ENCODE data around the gene COA1.

Gene COA1

GRCh38 chr7:43771128-43771527, 41.8 kb upstream of the COA1 start:
- no peak for TF ChIP-seq EZH2phosphoT487 (IDR thresholded peaks at IDR 0.05; ENCODE audit: low read depth)
- TF ChIP-seq CTCF (IDR thresholded peaks at IDR 0.05; ENCODE audit: low read depth, low read length) = no peak
- Histone ChIP-seq H3K36me3 (replicated peaks; ENCODE audit: low read depth, low read length) (no peaks in the 10 kb centered on the region), H3K27me3 (ENCODE audit: low read depth, low read length) (no peaks in the 10 kb centered on the region), H3K27ac (ENCODE audit: low read length) (no peak overlapping the region), H3K4me3 (ENCODE audit: low read length) (no peak overlapping the region), H3K79me2 (ENCODE audit: low read length) (no peaks in the 10 kb centered on the region), H4K20me1 (ENCODE audit: insufficient read depth, low read length) (no peaks in the 10 kb centered on the region), H3K9me3 (ENCODE audit: insufficient read depth, low read length) (no peaks in the 10 kb centered on the region), H3K9ac (ENCODE audit: low read length) (no peak overlapping the region), H2AFZ (ENCODE audit: low read depth, low read length) (no peak overlapping the region), H3K4me2 (ENCODE audit: low read length) (no peak overlapping the region), H3K4me1 (ENCODE audit: low read length) (no peaks in the 10 kb centered on the region)

GRCh38 chr7:43769791-43770465, 40.6 kb upstream of the COA1 start:
- TF ChIP-seq CTCF (IDR thresholded peaks at IDR 0.05; ENCODE audit: low read depth, low read length) = no peak
- TF ChIP-seq EZH2phosphoT487 (IDR thresholded peaks at IDR 0.05; ENCODE audit: low read depth) = no peak
- Histone ChIP-seq H3K27ac (ENCODE audit: low read length) (no peak overlapping the region), H3K4me1 (ENCODE audit: low read length) (peaks cover under 1% of the 10 kb centered on the region; the same call in 1 of the 2 replicates), H2AFZ (ENCODE audit: low read depth, low read length) (no peak overlapping the region), H4K20me1 (ENCODE audit: insufficient read depth, low read length) (no peaks in the 10 kb centered on the region), H3K27me3 (ENCODE audit: low read depth, low read length) (no peaks in the 10 kb centered on the region), H3K79me2 (ENCODE audit: low read length) (no peaks in the 10 kb centered on the region), H3K36me3 (replicated peaks; ENCODE audit: low read depth, low read length) (no peaks in the 10 kb centered on the region), H3K9me3 (ENCODE audit: insufficient read depth, low read length) (no peaks in the 10 kb centered on the region), H3K9ac (ENCODE audit: low read length) (no peak overlapping the region), H3K4me2 (ENCODE audit: low read length) (no peak overlapping the region), H3K4me3 (ENCODE audit: low read length) (no peak overlapping the region)

GRCh38 chr7:43769281-43769680, 40.0 kb upstream of the COA1 start:
- no peak overlapping the region for H3K9ac ChIP-seq (ENCODE audit: low read length)
- TF ChIP-seq EZH2phosphoT487 (IDR thresholded peaks at IDR 0.05; ENCODE audit: low read depth) (no peak), CTCF (IDR thresholded peaks at IDR 0.05; ENCODE audit: low read depth, low read length) (no peak)
- no peak overlapping the region for H3K27ac ChIP-seq (ENCODE audit: low read length)

GRCh38 chr7:43768887-43769272, 39.6 kb upstream of the COA1 start:
- Histone ChIP-seq H3K4me2 (ENCODE audit: low read length) (no peak overlapping the region), H3K27me3 (ENCODE audit: low read depth, low read length) (no peaks in the 10 kb centered on the region), H3K9me3 (ENCODE audit: insufficient read depth, low read length) (no peaks in the 10 kb centered on the region), H4K20me1 (ENCODE audit: insufficient read depth, low read length) (no peaks in the 10 kb centered on the region), H3K4me3 (ENCODE audit: low read length) (no peak overlapping the region), H3K4me1 (ENCODE audit: low read length) (peaks cover 10% of the 10 kb centered on the region), H3K9ac (ENCODE audit: low read length) (no peak overlapping the region), H2AFZ (ENCODE audit: low read depth, low read length) (no peak overlapping the region), H3K79me2 (ENCODE audit: low read length) (no peaks in the 10 kb centered on the region), H3K27ac (ENCODE audit: low read length) (no peak overlapping the region), H3K36me3 (replicated peaks; ENCODE audit: low read depth, low read length) (no peaks in the 10 kb centered on the region)
- TF ChIP-seq EZH2phosphoT487 (IDR thresholded peaks at IDR 0.05; ENCODE audit: low read depth) (no peak), CTCF (IDR thresholded peaks at IDR 0.05; ENCODE audit: low read depth, low read length) (no peak)

More at GRCh38 chr7:43769281-43769680, 40.0 kb upstream of the COA1 start:
- H3K9me3 ChIP-seq (ENCODE audit: insufficient read depth, low read length) = no peaks in the 10 kb centered on the region
- H3K4me3 ChIP-seq (ENCODE audit: low read length) = no peak overlapping the region
- no peaks in the 10 kb centered on the region for H3K36me3 ChIP-seq (replicated peaks; ENCODE audit: low read depth, low read length)
- H3K27me3 ChIP-seq (ENCODE audit: low read depth, low read length) = no peaks in the 10 kb centered on the region
- no peaks in the 10 kb centered on the region for H3K79me2 ChIP-seq (ENCODE audit: low read length)
- H2AFZ ChIP-seq (ENCODE audit: low read depth, low read length) = no peak overlapping the region
- peaks cover 6% of the 10 kb centered on the region for H3K4me1 ChIP-seq (ENCODE audit: low read length)
- no peak overlapping the region for H3K4me2 ChIP-seq (ENCODE audit: low read length)
- H4K20me1 ChIP-seq (ENCODE audit: insufficient read depth, low read length) = no peaks in the 10 kb centered on the region
